ENCODE measurements around the gene MAOA.

The MAOA gene

GRCh38 chrX:43679058-43679457 lies 23.0 kb downstream of the MAOA start:
- Histone ChIP-seq H4K91ac (ENCODE audit: low read length) (no peak overlapping the region), H2BK12ac (ENCODE audit: low read length in 2 of 2) (no peak overlapping the region), H3K36me3 (ENCODE audit: control insufficient read depth in 1 of 2, insufficient read depth in 2 of 2, low read depth in 1 of 2, low read length in 2 of 2) (no peaks in the 10 kb centered on the region), H4K8ac (ENCODE audit: low read length) (no peak overlapping the region), H3K4me2 (ENCODE audit: low read length, poor library complexity, severe bottlenecking) (no peak overlapping the region), H3K4ac (ENCODE audit: low read depth in 1 of 2, low read length in 2 of 2) (no peak overlapping the region), H3K14ac (ENCODE audit: low read length in 2 of 2) (no peak overlapping the region), H2BK120ac (ENCODE audit: low read depth, low read length) (no peak overlapping the region), H2AFZ (ENCODE audit: low read depth, low read length) (no peak overlapping the region), H3K18ac (ENCODE audit: low read depth in 1 of 2, low read length in 2 of 2) (no peak overlapping the region), H3K23ac (ENCODE audit: low read length in 2 of 2) (no peak overlapping the region), H3K4me3 (ENCODE audit: insufficient read depth in 1 of 2, low read depth in 1 of 2, low read length in 2 of 2) (no peak overlapping the region), H3K4me1 (ENCODE audit: control insufficient read depth, insufficient read depth, low read depth, low read length) (no peaks in the 10 kb centered on the region), H2BK15ac (ENCODE audit: low read depth, poor library complexity, severe bottlenecking) (no peak overlapping the region), H3K79me1 (replicated peaks; ENCODE audit: low read length, poor library complexity, severe bottlenecking) (no peaks in the 10 kb centered on the region), H2AK5ac (ENCODE audit: low read length, severe bottlenecking) (no peak overlapping the region), H3K27me3 (ENCODE audit: control insufficient read depth in 1 of 2, insufficient read depth in 1 of 2, low read length in 2 of 2) (no peaks in the 10 kb centered on the region), H3K27ac (ENCODE audit: low read length, poor library complexity, severe bottlenecking) (no peak overlapping the region), H3K9ac (ENCODE audit: low read length) (no peak overlapping the region), H3K9me3 (ENCODE audit: control insufficient read depth, low read length) (no peaks in the 10 kb centered on the region), H2BK5ac (ENCODE audit: low read depth, low read length, poor library complexity, severe bottlenecking) (no peak overlapping the region)
- no peak for DNase-seq
- 93% methylated on average over 2 of the region's 3 CpGs for WGBS

DNA sequence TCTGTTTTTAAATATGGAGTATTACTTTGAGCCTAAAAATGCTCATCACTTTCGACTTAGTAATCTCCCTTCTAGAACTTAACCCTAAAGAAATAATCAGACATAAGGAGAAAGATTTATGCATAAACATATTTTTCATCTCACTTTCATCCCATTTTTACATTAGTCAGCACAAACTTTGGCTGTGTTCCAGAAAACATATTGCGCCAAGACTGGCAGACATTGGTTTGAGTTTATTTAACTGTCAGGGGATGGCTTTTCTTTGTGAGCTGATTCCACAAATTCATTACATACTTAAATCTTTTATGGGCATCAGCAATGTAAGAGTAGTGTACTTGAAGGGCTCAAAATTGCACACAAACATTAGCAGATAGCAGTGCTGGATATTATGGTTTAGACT lies 23.7 kb downstream of the MAOA start:
- H3K4me3 ChIP-seq (ENCODE audit: insufficient read depth in 1 of 2, low read depth in 1 of 2, low read length in 2 of 2): no peak overlapping the region

DNA sequence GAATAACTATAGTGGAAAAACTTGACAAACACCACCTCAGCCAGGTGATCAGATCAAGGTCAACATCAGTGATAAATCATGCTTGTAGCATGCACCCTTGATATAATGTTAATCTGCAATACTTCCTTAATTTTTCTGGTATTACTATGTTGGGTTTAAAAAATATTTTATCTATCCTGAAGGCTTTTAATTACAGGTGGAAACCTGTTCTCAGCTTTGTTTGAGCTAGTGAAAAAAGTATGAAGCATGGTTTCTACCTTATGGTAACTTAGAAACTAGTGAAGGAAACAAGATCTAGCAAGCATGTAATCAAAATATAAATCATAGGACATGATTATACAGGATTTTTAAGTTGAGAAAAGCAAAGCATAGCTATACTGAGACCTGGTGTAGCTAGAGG lies 26.6 kb downstream of the MAOA start:
- Histone ChIP-seq H2AFZ (ENCODE audit: low read depth, low read length) (no peak overlapping the region), H3K4me2 (ENCODE audit: low read length, poor library complexity, severe bottlenecking) (no peak overlapping the region), H3K27ac (ENCODE audit: low read length, poor library complexity, severe bottlenecking) (no peak overlapping the region), H3K9ac (ENCODE audit: low read length) (no peak overlapping the region), H2AK5ac (ENCODE audit: low read length, severe bottlenecking) (no peak overlapping the region), H2BK120ac (ENCODE audit: low read depth, low read length) (no peak overlapping the region), H3K36me3 (ENCODE audit: control insufficient read depth in 1 of 2, insufficient read depth in 2 of 2, low read depth in 1 of 2, low read length in 2 of 2) (no peaks in the 10 kb centered on the region), H3K4ac (ENCODE audit: low read depth in 1 of 2, low read length in 2 of 2) (no peak overlapping the region), H3K27me3 (ENCODE audit: control insufficient read depth in 1 of 2, insufficient read depth in 1 of 2, low read length in 2 of 2) (no peaks in the 10 kb centered on the region), H3K79me1 (replicated peaks; ENCODE audit: low read length, poor library complexity, severe bottlenecking) (no peaks in the 10 kb centered on the region), H3K4me1 (ENCODE audit: control insufficient read depth, insufficient read depth, low read depth, low read length) (no peaks in the 10 kb centered on the region), H3K23ac (ENCODE audit: low read length in 2 of 2) (no peak overlapping the region), H3K9me3 (ENCODE audit: control insufficient read depth, low read length) (no peaks in the 10 kb centered on the region), H3K14ac (ENCODE audit: low read length in 2 of 2) (no peak overlapping the region), H2BK5ac (ENCODE audit: low read depth, low read length, poor library complexity, severe bottlenecking) (no peak overlapping the region), H3K18ac (ENCODE audit: low read depth in 1 of 2, low read length in 2 of 2) (no peak overlapping the region), H4K91ac (ENCODE audit: low read length) (no peak overlapping the region), H4K8ac (ENCODE audit: low read length) (no peak overlapping the region), H2BK15ac (ENCODE audit: low read depth, poor library complexity, severe bottlenecking) (no peak overlapping the region), H3K4me3 (ENCODE audit: insufficient read depth in 1 of 2, low read depth in 1 of 2, low read length in 2 of 2) (no peak overlapping the region), H2BK12ac (ENCODE audit: low read length in 2 of 2) (no peak overlapping the region)
- DNase-seq: no peak

More for the DNA sequence above, 23.7 kb downstream of the MAOA start:
- H4K8ac ChIP-seq (ENCODE audit: low read length): no peak overlapping the region
- no peak for DNase-seq
- H3K4me2 ChIP-seq (ENCODE audit: low read length, poor library complexity, severe bottlenecking): no peak overlapping the region
- H3K9ac ChIP-seq (ENCODE audit: low read length): no peak overlapping the region
- H3K18ac ChIP-seq (ENCODE audit: low read depth in 1 of 2, low read length in 2 of 2): no peak overlapping the region
- no peak overlapping the region for H2AK5ac ChIP-seq (ENCODE audit: low read length, severe bottlenecking)
- no peak overlapping the region for H3K14ac ChIP-seq (ENCODE audit: low read length in 2 of 2)
- no peak overlapping the region for H2BK12ac ChIP-seq (ENCODE audit: low read length in 2 of 2)
- no peaks in the 10 kb centered on the region for H3K36me3 ChIP-seq (ENCODE audit: control insufficient read depth in 1 of 2, insufficient read depth in 2 of 2, low read depth in 1 of 2, low read length in 2 of 2)
- H3K27ac ChIP-seq (ENCODE audit: low read length, poor library complexity, severe bottlenecking): no peak overlapping the region
- H3K4ac ChIP-seq (ENCODE audit: low read depth in 1 of 2, low read length in 2 of 2): no peak overlapping the region
- no peak overlapping the region for H2BK5ac ChIP-seq (ENCODE audit: low read depth, low read length, poor library complexity, severe bottlenecking)
- no peaks in the 10 kb centered on the region for H3K4me1 ChIP-seq (ENCODE audit: control insufficient read depth, insufficient read depth, low read depth, low read length)
- H4K91ac ChIP-seq (ENCODE audit: low read length): no peak overlapping the region
- H2AFZ ChIP-seq (ENCODE audit: low read depth, low read length): no peak overlapping the region
- H3K79me1 ChIP-seq (replicated peaks; ENCODE audit: low read length, poor library complexity, severe bottlenecking): no peaks in the 10 kb centered on the region
- no peak overlapping the region for H2BK120ac ChIP-seq (ENCODE audit: low read depth, low read length)
- no CpG with 5 or more reads among the region's 2 CpGs for WGBS
- no peak overlapping the region for H2BK15ac ChIP-seq (ENCODE audit: low read depth, poor library complexity, severe bottlenecking)
- H3K9me3 ChIP-seq (ENCODE audit: control insufficient read depth, low read length): no peaks in the 10 kb centered on the region
- no peaks in the 10 kb centered on the region for H3K27me3 ChIP-seq (ENCODE audit: control insufficient read depth in 1 of 2, insufficient read depth in 1 of 2, low read length in 2 of 2)
- no peak overlapping the region for H3K23ac ChIP-seq (ENCODE audit: low read length in 2 of 2)

GRCh38 chrX:43685221-43685620 lies 29.1 kb downstream of the MAOA start:
- H3K4ac ChIP-seq (ENCODE audit: low read depth in 1 of 2, low read length in 2 of 2): no peak overlapping the region
- no peak overlapping the region for H4K91ac ChIP-seq (ENCODE audit: low read length)

More at GRCh38 chrX:43685221-43685620, 29.1 kb downstream of the MAOA start:
- WGBS: 86% methylated on average over 1 of the region's 2 CpGs
- Histone ChIP-seq H2AK5ac (ENCODE audit: low read length, severe bottlenecking) (no peak overlapping the region), H2BK5ac (ENCODE audit: low read depth, low read length, poor library complexity, severe bottlenecking) (no peak overlapping the region), H3K4me1 (ENCODE audit: control insufficient read depth, insufficient read depth, low read depth, low read length) (no peaks in the 10 kb centered on the region), H3K23ac (ENCODE audit: low read length in 2 of 2) (no peak overlapping the region), H3K14ac (ENCODE audit: low read length in 2 of 2) (no peak overlapping the region), H4K8ac (ENCODE audit: low read length) (no peak overlapping the region), H3K4me2 (ENCODE audit: low read length, poor library complexity, severe bottlenecking) (no peak overlapping the region), H3K36me3 (ENCODE audit: control insufficient read depth in 1 of 2, insufficient read depth in 2 of 2, low read depth in 1 of 2, low read length in 2 of 2) (no peaks in the 10 kb centered on the region), H2BK120ac (ENCODE audit: low read depth, low read length) (no peak overlapping the region), H3K9ac (ENCODE audit: low read length) (no peak overlapping the region), H3K79me1 (replicated peaks; ENCODE audit: low read length, poor library complexity, severe bottlenecking) (no peaks in the 10 kb centered on the region), H3K18ac (ENCODE audit: low read depth in 1 of 2, low read length in 2 of 2) (no peak overlapping the region), H3K27ac (ENCODE audit: low read length, poor library complexity, severe bottlenecking) (no peak overlapping the region), H2BK12ac (ENCODE audit: low read length in 2 of 2) (no peak overlapping the region), H3K27me3 (ENCODE audit: control insufficient read depth in 1 of 2, insufficient read depth in 1 of 2, low read length in 2 of 2) (no peaks in the 10 kb centered on the region), H3K9me3 (ENCODE audit: control insufficient read depth, low read length) (no peaks in the 10 kb centered on the region), H2BK15ac (ENCODE audit: low read depth, poor library complexity, severe bottlenecking) (no peak overlapping the region), H2AFZ (ENCODE audit: low read depth, low read length) (no peak overlapping the region), H3K4me3 (ENCODE audit: insufficient read depth in 1 of 2, low read depth in 1 of 2, low read length in 2 of 2) (no peak overlapping the region)
- DNase-seq: no peak
